ENCODE measurements around the gene RAVER1. TPM values are rescaled to one million over a fixed set of nuclear protein-coding genes. Genes with fewer than 3 reads are reported as not detected.
"Not testable (repeated sequence)": the region's sequence is repeated elsewhere in the genome, so short reads cannot be mapped to it uniquely, and the experiment has no call there.

RAVER1 gene
- total RNA-seq, 3 donors from 2014 or later = 10.7 to 17.7 (median 12.3) TPM

GRCh38 chr19:10339380-10339960 lies 6.1 kb upstream of the RAVER1 start, which contains the start of gene ICAM3:
Gene ICAM3, minus strand, starts transcription at chr19:10339624. Its CDS starts 10 bp downstream, at chr19:10339614.
- Histone ChIP-seq H3K27ac (no peak within 1 kb of the TSS), H3K4me1 (no peaks in the 10 kb centered on the region), H3K36me3 (no peaks in the 10 kb centered on the region), H3K4me3 (peak within 1 kb of the TSS in 1 of 3 donors; percentile 11), H3K27me3 (no peaks in the 10 kb centered on the region), H3K9me3 (no peaks in the 10 kb centered on the region)
- intact Hi-C loops (cut with DNase I; ENCODE audit: low total_unique reads) = no loop called here
- no peak for DNase-seq (ENCODE audit: low spot score in 2 of 2)
- TF ChIP-seq POLR2A (IDR thresholded peaks at IDR 0.05) (no peak), POLR2AphosphoS5 (IDR thresholded peaks at IDR 0.05) (no peak)
- TF ChIP-seq, protein P1, sequence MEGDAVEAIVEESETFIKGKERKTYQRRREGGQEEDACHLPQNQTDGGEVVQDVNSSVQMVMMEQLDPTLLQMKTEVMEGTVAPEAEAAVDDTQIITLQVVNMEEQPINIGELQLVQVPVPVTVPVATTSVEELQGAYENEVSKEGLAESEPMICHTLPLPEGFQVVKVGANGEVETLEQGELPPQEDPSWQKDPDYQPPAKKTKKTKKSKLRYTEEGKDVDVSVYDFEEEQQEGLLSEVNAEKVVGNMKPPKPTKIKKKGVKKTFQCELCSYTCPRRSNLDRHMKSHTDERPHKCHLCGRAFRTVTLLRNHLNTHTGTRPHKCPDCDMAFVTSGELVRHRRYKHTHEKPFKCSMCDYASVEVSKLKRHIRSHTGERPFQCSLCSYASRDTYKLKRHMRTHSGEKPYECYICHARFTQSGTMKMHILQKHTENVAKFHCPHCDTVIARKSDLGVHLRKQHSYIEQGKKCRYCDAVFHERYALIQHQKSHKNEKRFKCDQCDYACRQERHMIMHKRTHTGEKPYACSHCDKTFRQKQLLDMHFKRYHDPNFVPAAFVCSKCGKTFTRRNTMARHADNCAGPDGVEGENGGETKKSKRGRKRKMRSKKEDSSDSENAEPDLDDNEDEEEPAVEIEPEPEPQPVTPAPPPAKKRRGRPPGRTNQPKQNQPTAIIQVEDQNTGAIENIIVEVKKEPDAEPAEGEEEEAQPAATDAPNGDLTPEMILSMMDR (IDR thresholded peaks at IDR 0.05) = no peak

GRCh38 chr19:10338940-10339339 lies 5.6 kb upstream of the RAVER1 start:
- H3K4me3 ChIP-seq = peak overlapping the region in 1 of 3 donors; percentile 11
- H3K27ac ChIP-seq = no peak overlapping the region
- intact Hi-C loops (cut with DNase I; ENCODE audit: low total_unique reads) = no loop called here

DNA sequence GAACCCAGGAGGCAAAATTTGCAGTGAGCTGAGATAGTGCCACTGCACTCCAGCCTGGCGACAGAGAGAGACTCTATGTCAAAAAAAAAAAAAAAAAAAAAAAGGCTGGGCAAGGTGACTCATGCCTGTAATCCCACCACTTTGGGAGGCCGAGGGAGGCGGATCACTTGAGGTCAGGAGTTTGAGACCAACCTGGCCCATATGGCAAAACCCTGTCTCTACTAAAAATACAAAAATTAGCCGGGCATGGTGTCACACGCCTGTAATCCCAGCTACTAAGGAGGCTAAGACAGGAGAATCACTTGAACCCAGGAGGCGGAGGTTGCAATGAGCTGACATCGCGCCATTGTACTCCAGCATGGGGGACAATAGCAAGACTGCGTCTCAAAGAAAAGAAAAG lies 3.4 kb upstream of the RAVER1 start:
- H3K27me3 ChIP-seq; H3K9me3 ChIP-seq; H3K36me3 ChIP-seq; H3K27ac ChIP-seq; H3K4me1 ChIP-seq; H3K4me3 ChIP-seq; DNase-seq (ENCODE audit: low spot score in 2 of 2); intact Hi-C loops (cut with DNase I; ENCODE audit: low total_unique reads): not testable (repeated sequence)

More at GRCh38 chr19:10338940-10339339, 5.6 kb upstream of the RAVER1 start:
- no peaks in the 10 kb centered on the region for H3K27me3 ChIP-seq
- no peaks in the 10 kb centered on the region for H3K36me3 ChIP-seq
- no peaks in the 10 kb centered on the region for H3K4me1 ChIP-seq
- TF ChIP-seq POLR2A (IDR thresholded peaks at IDR 0.05) (no peak), POLR2AphosphoS5 (IDR thresholded peaks at IDR 0.05) (no peak)
- TF ChIP-seq, protein P1 (IDR thresholded peaks at IDR 0.05) = no peak
- DNase-seq (ENCODE audit: low spot score in 2 of 2) = no peak
- H3K9me3 ChIP-seq = no peaks in the 10 kb centered on the region

GRCh38 chr19:10335352-10335985 lies 2.1 kb upstream of the RAVER1 start:
- Histone ChIP-seq H3K36me3 (no peaks in the 10 kb centered on the region), H3K27me3 (no peaks in the 10 kb centered on the region), H3K4me1 (peaks cover 5 to 6% of the 10 kb centered on the region in 2 donors), H3K27ac (peak overlapping the region; percentile 61 to 84), H3K9me3 (no peaks in the 10 kb centered on the region), H3K4me3 (peak overlapping the region in 2 of 3 donors; percentile 81 to 89)
- intact Hi-C loops (cut with DNase I; ENCODE audit: low total_unique reads) = no loop called here
- no peak for DNase-seq (ENCODE audit: low spot score in 2 of 2)
- TF ChIP-seq POLR2AphosphoS5 (IDR thresholded peaks at IDR 0.05) (no peak), POLR2A (IDR thresholded peaks at IDR 0.05) (no peak)
- TF ChIP-seq, protein P1 (IDR thresholded peaks at IDR 0.05) = no peak

GRCh38 chr19:10334588-10335351 lies 1.4 kb upstream of the RAVER1 start:
- peaks cover 5 to 6% of the 10 kb centered on the region in 2 donors for H3K4me1 ChIP-seq
- peak overlapping the region; percentile 70 to 89 (median 81) for H3K4me3 ChIP-seq
- intact Hi-C loops (cut with DNase I; ENCODE audit: low total_unique reads) = no loop called here
- no peaks in the 10 kb centered on the region for H3K9me3 ChIP-seq
- TF ChIP-seq, protein P1 (IDR thresholded peaks at IDR 0.05) = no peak
- TF ChIP-seq POLR2AphosphoS5 (IDR thresholded peaks at IDR 0.05) (peak in 2 of 3 donors; percentile 36 to 42), POLR2A (IDR thresholded peaks at IDR 0.05) (no peak)
- peak; percentile 92 to 98 for DNase-seq (ENCODE audit: low spot score in 2 of 2)
- no peaks in the 10 kb centered on the region for H3K27me3 ChIP-seq
- peak overlapping the region; percentile 61 to 84 for H3K27ac ChIP-seq
- H3K36me3 ChIP-seq = no peaks in the 10 kb centered on the region
